ENCODE results near the gene INKA1. TPM values are rescaled to one million over a fixed set of nuclear protein-coding genes. Genes with fewer than 3 reads are reported as not detected.

INKA1 gene
- total RNA-seq, 2 experiments from 2014 or later: 7.9 to 12.8 TPM

DNA sequence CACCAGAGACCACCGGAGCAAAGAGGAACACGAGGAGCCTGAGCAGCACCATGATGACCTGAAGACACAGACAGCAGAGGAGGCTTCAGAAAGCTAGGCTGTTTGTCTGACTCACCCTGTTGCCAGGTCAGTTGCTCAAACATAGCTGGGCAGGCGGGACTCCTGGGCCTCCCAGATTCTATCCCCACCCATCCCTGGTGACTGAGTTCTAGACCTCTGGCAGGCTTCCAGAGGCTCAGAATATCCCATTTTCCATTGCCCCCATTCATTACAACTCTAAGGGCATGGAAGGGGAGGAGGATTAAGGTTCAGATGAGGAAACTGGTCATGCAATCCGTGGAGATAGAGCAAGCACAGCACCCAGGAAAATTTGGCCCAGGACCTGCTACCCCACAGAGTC is 3.3 kb upstream of the INKA1 start, which contains the start of gene CDHR4:
Gene CDHR4, minus strand, starts transcription at position 113 of the 400 bp plus-strand sequence. Its CDS starts 61 bp downstream, at position 52.
- H3K9me2 ChIP-seq (ENCODE audit: insufficient read depth, low read length): no peaks in the 10 kb centered on the region
- no peaks in the 10 kb centered on the region for H4K20me1 ChIP-seq (ENCODE audit: insufficient read depth, low read length)
- H3K27ac ChIP-seq (ENCODE audit: low read depth, low read length, poor library complexity, severe bottlenecking): no peak within 1 kb of the TSS
- H3K79me2 ChIP-seq (ENCODE audit: insufficient read depth, low read depth, low read length): no peaks in the 10 kb centered on the region; the same call in 1 of the 2 replicates
- no peak within 1 kb of the TSS for H3K4me3 ChIP-seq (ENCODE audit: low read depth, low read length, poor library complexity, severe bottlenecking)
- no TSS peak for BruUV-seq (replicated peaks)
- DNase-seq (ENCODE audit: low spot score): no peak
- POLR2A ChIA-PET: interaction anchor here (0.5 to 0.7 kb wide), 4 partner anchors 11 to 55 kb away, joined by 3 to 4 read pairs (median 4); no protein-coding TSS in a partner anchor
- H3K4me1 ChIP-seq (ENCODE audit: insufficient read depth, low read length, poor library complexity, severe bottlenecking): peaks cover 14% of the 10 kb centered on the region
- H2AFZ ChIP-seq (ENCODE audit: low read length): no peak within 1 kb of the TSS
- TF ChIP-seq EZH2phosphoT487 (IDR thresholded peaks at IDR 0.05; ENCODE audit: borderline replicate concordance, low read depth, low read length): no peak
- TF ChIP-seq, protein P1, sequence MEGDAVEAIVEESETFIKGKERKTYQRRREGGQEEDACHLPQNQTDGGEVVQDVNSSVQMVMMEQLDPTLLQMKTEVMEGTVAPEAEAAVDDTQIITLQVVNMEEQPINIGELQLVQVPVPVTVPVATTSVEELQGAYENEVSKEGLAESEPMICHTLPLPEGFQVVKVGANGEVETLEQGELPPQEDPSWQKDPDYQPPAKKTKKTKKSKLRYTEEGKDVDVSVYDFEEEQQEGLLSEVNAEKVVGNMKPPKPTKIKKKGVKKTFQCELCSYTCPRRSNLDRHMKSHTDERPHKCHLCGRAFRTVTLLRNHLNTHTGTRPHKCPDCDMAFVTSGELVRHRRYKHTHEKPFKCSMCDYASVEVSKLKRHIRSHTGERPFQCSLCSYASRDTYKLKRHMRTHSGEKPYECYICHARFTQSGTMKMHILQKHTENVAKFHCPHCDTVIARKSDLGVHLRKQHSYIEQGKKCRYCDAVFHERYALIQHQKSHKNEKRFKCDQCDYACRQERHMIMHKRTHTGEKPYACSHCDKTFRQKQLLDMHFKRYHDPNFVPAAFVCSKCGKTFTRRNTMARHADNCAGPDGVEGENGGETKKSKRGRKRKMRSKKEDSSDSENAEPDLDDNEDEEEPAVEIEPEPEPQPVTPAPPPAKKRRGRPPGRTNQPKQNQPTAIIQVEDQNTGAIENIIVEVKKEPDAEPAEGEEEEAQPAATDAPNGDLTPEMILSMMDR (conservative IDR thresholded peaks at IDR 0.05; ENCODE audit: low read length): no peak
- no peak within 1 kb of the TSS for H3K4me2 ChIP-seq (ENCODE audit: low read length)
- CTCF ChIA-PET (ENCODE audit: unreplicated experiment): interaction anchor here (1.2 kb wide), 1 partner anchor 40 kb away, joined by 3 read pairs; no protein-coding TSS in a partner anchor
- intact Hi-C loops (cut with micrococcal nuclease; ENCODE audit: unreplicated experiment): loop anchor here (5.0 to 10.0 kb wide), 2 partner anchors 425 to 777 kb away; partner anchors contain the start of gene NDUFAF3
- H3K36me3 ChIP-seq (ENCODE audit: insufficient read depth, low read length): no peaks in the 10 kb centered on the region
- no peaks in the 10 kb centered on the region for H3K9me3 ChIP-seq (ENCODE audit: low read length)

DNA sequence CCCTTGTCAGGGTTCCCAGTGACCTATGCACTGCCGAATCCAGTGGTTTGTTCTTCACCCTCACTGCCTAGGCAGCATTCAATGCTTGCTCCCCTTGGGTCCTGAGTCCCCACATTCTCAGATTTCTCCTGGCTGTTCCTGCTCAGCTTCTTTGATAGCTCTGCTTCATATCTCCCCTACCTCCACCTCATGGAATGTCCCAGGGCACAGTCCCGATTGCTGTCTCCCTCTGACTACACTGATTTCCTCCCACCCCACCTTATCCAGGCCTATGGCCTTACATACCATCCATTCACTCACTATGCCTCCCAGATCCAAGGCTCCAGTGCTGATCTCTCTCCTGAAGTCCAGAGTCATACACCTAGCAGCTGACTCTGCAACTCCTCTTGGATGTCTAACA is 1.9 kb upstream of the INKA1 start:
- CTCF ChIA-PET (ENCODE audit: unreplicated experiment): interaction anchor here (1.2 kb wide), 1 partner anchor 38 kb away, joined by 3 read pairs; no protein-coding TSS in a partner anchor
- Histone ChIP-seq H3K4me2 (ENCODE audit: low read length) (no peak overlapping the region), H2AFZ (ENCODE audit: low read length) (no peak overlapping the region), H4K20me1 (ENCODE audit: insufficient read depth, low read length) (no peaks in the 10 kb centered on the region), H3K9me2 (ENCODE audit: insufficient read depth, low read length) (no peaks in the 10 kb centered on the region), H3K4me3 (ENCODE audit: low read depth, low read length, poor library complexity, severe bottlenecking) (no peak overlapping the region), H3K4me1 (ENCODE audit: insufficient read depth, low read length, poor library complexity, severe bottlenecking) (peaks cover 28% of the 10 kb centered on the region), H3K9me3 (ENCODE audit: low read length) (no peaks in the 10 kb centered on the region), H3K36me3 (ENCODE audit: insufficient read depth, low read length) (no peaks in the 10 kb centered on the region), H3K79me2 (ENCODE audit: insufficient read depth, low read depth, low read length) (no peaks in the 10 kb centered on the region; the same call in 1 of the 2 replicates), H3K27ac (ENCODE audit: low read depth, low read length, poor library complexity, severe bottlenecking) (no peak overlapping the region)
- DNase-seq (ENCODE audit: low spot score): no peak
- TF ChIP-seq, protein P1 (conservative IDR thresholded peaks at IDR 0.05; ENCODE audit: low read length): no peak
- TF ChIP-seq EZH2phosphoT487 (IDR thresholded peaks at IDR 0.05; ENCODE audit: borderline replicate concordance, low read depth, low read length): no peak
- intact Hi-C loops (cut with micrococcal nuclease; ENCODE audit: unreplicated experiment): loop anchor here (5.0 to 10.0 kb wide), 2 partner anchors 424 to 779 kb away; partner anchors contain the start of gene NDUFAF3
- POLR2A ChIA-PET: no interaction called here
- BruUV-seq (replicated peaks): no TSS peak
